Gastroesophageal sphincter (tissue), 4 donors: Measurements from ENCODE around the gene FCHO1. TPM values are rescaled to one million over a fixed set of nuclear protein-coding genes. Genes with fewer than 3 reads are reported as not detected.

Source experiments
- ATAC-seq: fragments of 150-250 bp; one replicate; pipeline ENCODE4 v1.9.1; 2016; ENCODE audit warnings: mild to moderate bottlenecking, moderate library complexity
- H3K27ac ChIP-seq, 4 donors: fragments of 200-600 bp; sonication (generic) in 3 of 4; 1 replicate in 3 of 4; 2 replicates in 1 of 4; pipeline ENCODE4 v1.5.1; 2016 to 2019
- H3K27me3 ChIP-seq: fragments of 200-600 bp; sonication (generic); one replicate; pipeline ENCODE4 v1.5.1; 2019
- H3K36me3 ChIP-seq, 2 donors: fragments of 200-600 bp; sonication (generic); one replicate each; pipeline ENCODE4 v1.5.1; 2019; ENCODE audit warnings: control low read depth in 1 of 2
- H3K4me1 ChIP-seq, 3 donors: fragments of 200-600 bp; sonication (generic); 1 replicate in 2 of 3; 2 replicates in 1 of 3; pipeline ENCODE4 v1.5.1; 2016 to 2019; ENCODE audit warnings: control low read depth in 2 of 3
- H3K4me3 ChIP-seq, 2 donors: fragments of 200-600 bp; sonication (generic); one replicate each; pipeline ENCODE4 v1.5.1; 2019; ENCODE audit warnings: mild to moderate bottlenecking in 1 of 2, moderate library complexity in 1 of 2
- H3K9me3 ChIP-seq, 3 donors: fragments of 200-600 bp; sonication (generic); one replicate each; pipeline ENCODE4 v1.5.1; 2017 to 2019; ENCODE audit warnings: control low read depth in 2 of 3
- EP300 ChIP-seq: sonication (generic); formaldehyde crosslinking; IDR thresholded peaks from one replicate; pipeline ENCODE4 v1.6.1; 2017; ENCODE audit warnings: antibody characterized with exemption, mild to moderate bottlenecking
- POLR2A ChIP-seq, 2 donors: fragments of 450-650 bp; IDR thresholded peaks; one replicate each; pipeline ENCODE4 v1.6.1; 2017; ENCODE audit warnings: antibody characterized with exemption in 2 of 2, mild to moderate bottlenecking in 2 of 2, moderate library complexity in 1 of 2
- POLR2AphosphoS5 ChIP-seq: sonication (generic); formaldehyde crosslinking; IDR thresholded peaks from one replicate; pipeline ENCODE4 v1.6.1; 2017; ENCODE audit warnings: antibody characterized with exemption
- WGBS, 2 donors: methylation state at CpG; one replicate each; pipeline ENCODE4 v1.1.5; 2018; ENCODE audit warnings: low coverage in 1 of 2; 5-methylcytosine and 5-hydroxymethylcytosine counted together
- total RNA-seq, 4 donors: library from RNA; depleted of rRNA; stranded (reverse); fragments of >200 nt; gene quantifications; one replicate each; pipeline ENCODE4 v1.1.0, GENCODE V29; 2016
- TF ChIP-seq, protein P1 (sequence below), 4 experiments: fragments of 200-600 bp in 2 of 4; fragments of 450-650 bp in 2 of 4; sonication (generic) in 1 of 4; IDR thresholded peaks; one replicate each; pipeline ENCODE4 v1.5.1; 2017 to 2019; ENCODE audit warnings: antibody characterized with exemption in 4 of 4, mild to moderate bottlenecking in 2 of 4, moderate library complexity in 2 of 4

The FCHO1 gene
- total RNA-seq, 4 donors from 2014 or later: 1.1 to 4.1 (median 3.2) TPM

DNA sequence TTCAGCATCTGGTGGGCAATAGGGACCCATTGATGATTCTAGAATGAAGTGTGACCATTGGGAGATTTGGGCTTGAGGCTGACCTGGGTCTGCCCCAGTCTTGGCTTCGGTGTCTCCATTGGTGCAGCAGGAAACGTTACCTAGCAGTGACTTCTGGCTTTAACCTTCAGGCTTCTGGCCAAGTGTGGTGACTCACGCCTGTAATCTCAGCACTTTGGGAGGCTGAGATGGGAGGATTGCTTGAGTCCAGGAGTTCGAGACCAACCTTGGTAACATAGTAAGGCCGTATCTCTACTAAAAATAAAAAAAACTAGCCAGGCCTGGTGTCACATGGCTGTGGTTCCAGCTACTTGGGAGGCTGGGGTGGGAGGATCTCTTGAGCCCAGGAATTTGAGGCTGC lies 7.2 kb downstream of the FCHO1 start:
- H3K9me3 ChIP-seq: no peaks in the 10 kb centered on the region
- 49 to 54% methylated on average over 4 of the region's 5 CpGs for WGBS, 2 donors
- peaks cover 0 to 7% (median 3%) of the 10 kb centered on the region in 3 donors for H3K4me1 ChIP-seq
- no peaks in the 10 kb centered on the region for H3K36me3 ChIP-seq
- TF ChIP-seq POLR2A (IDR thresholded peaks at IDR 0.05) (no peak), POLR2AphosphoS5 (no peak), EP300 (no peak)
- TF ChIP-seq, protein P1, sequence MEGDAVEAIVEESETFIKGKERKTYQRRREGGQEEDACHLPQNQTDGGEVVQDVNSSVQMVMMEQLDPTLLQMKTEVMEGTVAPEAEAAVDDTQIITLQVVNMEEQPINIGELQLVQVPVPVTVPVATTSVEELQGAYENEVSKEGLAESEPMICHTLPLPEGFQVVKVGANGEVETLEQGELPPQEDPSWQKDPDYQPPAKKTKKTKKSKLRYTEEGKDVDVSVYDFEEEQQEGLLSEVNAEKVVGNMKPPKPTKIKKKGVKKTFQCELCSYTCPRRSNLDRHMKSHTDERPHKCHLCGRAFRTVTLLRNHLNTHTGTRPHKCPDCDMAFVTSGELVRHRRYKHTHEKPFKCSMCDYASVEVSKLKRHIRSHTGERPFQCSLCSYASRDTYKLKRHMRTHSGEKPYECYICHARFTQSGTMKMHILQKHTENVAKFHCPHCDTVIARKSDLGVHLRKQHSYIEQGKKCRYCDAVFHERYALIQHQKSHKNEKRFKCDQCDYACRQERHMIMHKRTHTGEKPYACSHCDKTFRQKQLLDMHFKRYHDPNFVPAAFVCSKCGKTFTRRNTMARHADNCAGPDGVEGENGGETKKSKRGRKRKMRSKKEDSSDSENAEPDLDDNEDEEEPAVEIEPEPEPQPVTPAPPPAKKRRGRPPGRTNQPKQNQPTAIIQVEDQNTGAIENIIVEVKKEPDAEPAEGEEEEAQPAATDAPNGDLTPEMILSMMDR (IDR thresholded peaks at IDR 0.05): no peak
- ATAC-seq: no peak
- H3K4me3 ChIP-seq: no peak overlapping the region
- H3K27me3 ChIP-seq: peaks cover 9% of the 10 kb centered on the region
- no peak overlapping the region for H3K27ac ChIP-seq

DNA sequence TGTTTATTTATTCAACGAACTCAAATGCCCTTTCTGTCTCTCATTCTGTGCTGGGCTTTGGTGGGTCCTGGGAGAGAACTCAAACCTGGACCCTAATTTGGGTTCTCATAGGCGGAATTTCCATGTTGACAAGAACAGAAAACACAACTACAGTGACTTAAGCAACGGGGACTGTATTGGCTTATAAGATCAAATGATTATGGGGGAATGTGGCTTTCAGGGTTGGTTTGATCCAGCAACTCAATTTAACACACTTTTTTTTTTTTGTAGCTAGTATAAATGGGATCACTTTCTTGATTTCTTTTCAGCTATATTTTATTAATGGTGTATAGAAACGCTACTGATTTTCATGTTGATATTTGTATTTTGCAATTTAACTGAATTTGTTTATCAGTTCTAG lies 9.9 kb downstream of the FCHO1 start:
- no peak for ATAC-seq
- 80 to 83% methylated on average over 4 of the region's 4 CpGs for WGBS, 2 donors
- TF ChIP-seq POLR2AphosphoS5 (no peak), POLR2A (IDR thresholded peaks at IDR 0.05) (no peak), EP300 (no peak)
- TF ChIP-seq, protein P1 (IDR thresholded peaks at IDR 0.05): no peak
- Histone ChIP-seq H3K9me3 (no peaks in the 10 kb centered on the region), H3K27ac (no peak overlapping the region), H3K4me3 (no peak overlapping the region), H3K36me3 (no peaks in the 10 kb centered on the region), H3K4me1 (peaks cover 0 to 8% (median 3%) of the 10 kb centered on the region in 3 donors), H3K27me3 (peaks cover 22% of the 10 kb centered on the region)

DNA sequence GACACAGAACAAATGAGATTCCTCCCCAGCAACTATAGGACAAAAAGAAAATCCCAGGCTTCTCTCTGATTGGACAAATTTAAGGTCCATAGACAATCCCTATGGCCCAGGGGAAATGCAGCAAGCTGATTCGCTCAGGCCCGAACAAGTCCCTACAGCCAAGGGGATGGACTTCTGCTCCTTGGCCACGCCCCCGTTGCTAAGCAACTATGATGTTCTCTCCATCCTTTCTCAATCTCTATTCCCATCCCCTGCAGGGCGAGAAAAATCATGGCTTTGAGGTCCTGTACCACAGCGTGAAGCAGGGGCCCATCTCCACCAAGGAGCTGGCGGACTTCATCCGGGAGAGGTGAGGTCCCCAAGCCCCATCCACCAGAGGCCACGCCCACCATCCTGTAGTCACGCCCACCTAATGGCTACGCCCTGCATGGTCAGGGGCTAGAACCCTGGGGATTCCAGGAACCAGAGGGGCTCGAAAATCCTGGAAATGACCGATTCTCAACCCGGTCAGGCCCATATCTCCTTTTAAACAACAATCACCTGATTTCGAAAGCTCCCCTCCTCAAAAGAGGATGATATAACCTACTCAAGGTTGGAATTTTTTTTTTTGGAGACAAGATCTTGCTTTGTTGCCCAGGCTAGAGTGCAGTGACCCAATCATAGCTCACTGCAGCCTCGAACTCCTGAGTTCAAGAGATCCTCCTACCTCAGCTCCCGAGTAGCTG lies 11.4 kb downstream of the FCHO1 start:
- Histone ChIP-seq H3K4me3 (no peak overlapping the region), H3K27ac (no peak overlapping the region), H3K9me3 (no peaks in the 10 kb centered on the region), H3K27me3 (peaks cover 22% of the 10 kb centered on the region), H3K36me3 (no peaks in the 10 kb centered on the region), H3K4me1 (peaks cover 0 to 10% (median 6%) of the 10 kb centered on the region in 3 donors)
- TF ChIP-seq POLR2A (IDR thresholded peaks at IDR 0.05) (no peak), POLR2AphosphoS5 (no peak), EP300 (no peak)
- TF ChIP-seq, protein P1 (IDR thresholded peaks at IDR 0.05): no peak
- 66 to 84% methylated on average over 6 to 12 of the region's 17 CpGs for WGBS, 2 donors
- no peak for ATAC-seq

DNA sequence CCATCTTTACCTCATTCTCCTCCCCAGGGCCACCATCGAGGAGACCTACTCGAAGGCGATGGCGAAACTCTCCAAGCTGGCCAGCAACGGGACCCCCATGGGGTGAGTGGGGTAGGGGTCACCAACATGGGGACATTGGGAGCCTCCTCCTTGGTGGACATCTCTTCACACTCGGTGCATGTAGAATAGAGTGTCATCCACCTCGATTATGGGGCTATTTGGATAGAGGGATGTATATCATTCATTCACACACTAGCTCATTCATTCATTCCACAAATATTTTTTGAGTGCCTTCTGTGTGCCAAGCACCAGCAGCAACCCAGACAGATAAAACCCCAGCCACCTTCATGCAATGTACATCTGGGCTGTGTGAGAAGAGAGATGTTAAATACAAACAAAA lies 13.1 kb downstream of the FCHO1 start:
- Histone ChIP-seq H3K4me3 (no peak overlapping the region), H3K36me3 (no peaks in the 10 kb centered on the region), H3K9me3 (no peaks in the 10 kb centered on the region), H3K27ac (no peak overlapping the region), H3K4me1 (peaks cover 0 to 10% (median 6%) of the 10 kb centered on the region in 3 donors), H3K27me3 (peaks cover 22% of the 10 kb centered on the region)
- 100% methylated on average over 1 of the region's 7 CpGs; no CpG with 5 or more reads in 1 of the 2 donors for WGBS, 2 donors
- TF ChIP-seq, protein P1 (IDR thresholded peaks at IDR 0.05): no peak
- TF ChIP-seq EP300: no peak
- TF ChIP-seq POLR2A (IDR thresholded peaks at IDR 0.05): no peak
- TF ChIP-seq POLR2AphosphoS5: no peak
- no peak for ATAC-seq

DNA sequence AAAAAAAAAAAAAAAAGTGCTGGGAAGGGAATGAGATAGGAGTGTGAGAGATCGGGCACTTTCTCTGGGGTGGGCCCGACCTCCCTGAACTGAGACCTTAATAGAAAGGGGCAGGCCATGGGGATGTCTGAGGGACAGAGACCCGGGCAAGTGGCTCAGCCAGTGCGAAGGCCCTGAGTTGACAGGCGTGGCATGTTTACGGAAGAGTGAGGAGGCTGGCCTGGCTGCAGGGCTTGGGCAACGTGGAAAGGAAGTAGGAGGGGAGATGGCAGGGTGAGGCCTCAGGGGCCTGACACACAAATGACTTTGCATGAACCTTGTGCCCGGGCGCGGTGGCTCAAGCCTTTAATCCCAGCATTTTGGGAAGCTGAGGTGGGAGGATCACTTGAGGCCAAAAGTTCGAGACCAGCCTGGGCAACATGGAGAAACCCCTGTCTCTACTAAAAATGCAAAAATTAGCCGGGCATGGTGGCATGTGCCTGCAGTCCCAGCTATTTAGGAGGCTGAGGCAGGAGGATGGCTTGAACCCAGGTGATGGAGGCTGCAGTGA lies 13.9 kb downstream of the FCHO1 start:
- Histone ChIP-seq H3K4me3 (no peak overlapping the region), H3K27ac (no peak overlapping the region), H3K27me3 (peaks cover 22% of the 10 kb centered on the region), H3K4me1 (peaks cover 0 to 10% (median 6%) of the 10 kb centered on the region in 3 donors), H3K9me3 (no peaks in the 10 kb centered on the region), H3K36me3 (no peaks in the 10 kb centered on the region)
- peak; percentile 58 for ATAC-seq
- TF ChIP-seq POLR2AphosphoS5: no peak
- no peak for TF ChIP-seq EP300
- TF ChIP-seq, protein P1 (IDR thresholded peaks at IDR 0.05): no peak
- TF ChIP-seq POLR2A (IDR thresholded peaks at IDR 0.05): no peak
- WGBS, 2 donors: 67 to 100% methylated on average over 1 to 9 of the region's 12 CpGs
